HG03135 (cell line): ENCODE data around the gene TSFM.
"Not testable (repeated sequence)": the region's sequence is repeated elsewhere in the genome, so short reads cannot be mapped to it uniquely, and the experiment has no call there.

Experiments used
- ATAC-seq: cut with Tn5 transposase; IDR thresholded peaks from one replicate; pipeline ENCODE4 v1.9.1; 2021; ENCODE audit warnings: mild to moderate bottlenecking, moderate library complexity; ENCODE audit not compliant: unreplicated experiment

Gene TSFM

DNA sequence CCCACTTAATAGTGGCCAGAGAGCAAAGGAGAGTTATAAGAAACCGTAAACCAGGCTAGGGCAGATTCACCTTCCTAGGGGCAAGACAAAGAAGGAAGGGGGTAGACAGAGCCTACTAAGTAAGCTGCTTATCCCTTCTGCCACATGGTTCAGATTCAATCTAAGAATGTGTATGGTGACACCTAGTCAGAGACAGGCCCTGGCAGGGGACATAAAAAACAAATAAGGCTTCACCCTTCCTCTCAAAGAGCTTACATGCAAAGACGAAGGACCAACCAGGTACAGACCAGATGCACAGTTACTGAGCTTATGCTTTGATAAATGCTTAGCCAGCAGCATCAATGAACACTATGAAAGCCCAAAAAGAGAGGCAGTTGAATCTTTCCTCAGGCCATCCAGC lies 20.1 kb upstream of the TSFM start:
- ATAC-seq, result no peak

DNA sequence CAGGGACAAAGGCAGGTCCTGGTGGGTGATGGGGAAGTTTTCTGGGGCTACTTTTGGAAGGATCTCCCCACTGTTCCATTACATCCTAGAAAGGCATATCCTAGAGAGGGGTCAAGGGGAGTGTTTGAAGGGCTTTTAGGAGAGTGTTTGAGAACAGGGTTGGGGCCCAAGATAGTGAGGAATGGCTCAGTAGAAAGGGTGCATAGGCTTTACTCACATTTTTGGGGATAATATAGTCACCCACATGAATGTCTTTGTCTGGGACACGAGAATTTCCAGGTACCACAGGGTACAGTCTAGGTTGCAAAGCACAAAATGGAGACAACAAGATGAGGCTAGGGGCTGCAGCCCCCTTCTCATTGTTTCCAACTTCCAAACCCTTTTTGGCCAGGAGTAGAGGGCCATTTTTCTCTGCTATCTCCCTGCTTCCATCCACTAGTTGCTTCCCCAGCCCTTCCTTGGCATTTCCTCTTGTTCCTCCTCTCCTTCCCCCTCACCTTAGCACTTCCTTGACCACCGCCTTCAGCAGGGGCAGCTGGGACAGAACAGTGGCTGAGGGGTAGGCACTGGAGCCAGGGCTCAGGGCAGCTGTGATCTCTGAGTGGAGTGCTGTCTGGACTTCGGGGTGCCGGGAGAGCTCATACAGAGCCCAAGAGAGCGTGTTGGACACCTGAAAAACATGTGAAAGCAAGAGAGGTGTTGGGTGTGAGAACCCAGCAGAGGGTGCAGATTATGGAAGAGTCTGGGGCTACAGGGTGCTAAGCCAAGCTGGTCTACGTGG lies 18.5 kb upstream of the TSFM start:
- ATAC-seq, result no peak

DNA sequence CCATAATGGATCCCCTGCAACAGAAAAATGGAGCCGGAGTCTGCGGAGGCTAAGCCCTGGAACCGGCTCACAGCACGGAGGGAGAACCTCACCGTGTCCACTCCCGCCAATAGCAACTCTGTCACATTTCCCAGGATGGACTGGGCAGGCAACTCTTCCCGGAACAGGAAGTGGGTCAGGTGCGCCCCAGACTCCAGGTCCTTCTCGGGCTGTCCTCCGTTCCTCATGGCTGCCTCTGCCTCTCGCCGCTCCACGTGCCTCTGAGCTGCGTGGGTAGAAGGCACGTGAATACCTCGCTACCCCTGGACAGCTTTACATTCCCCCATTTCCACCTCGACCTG lies 18.0 kb upstream of the TSFM start:
- ATAC-seq, result no peak

DNA sequence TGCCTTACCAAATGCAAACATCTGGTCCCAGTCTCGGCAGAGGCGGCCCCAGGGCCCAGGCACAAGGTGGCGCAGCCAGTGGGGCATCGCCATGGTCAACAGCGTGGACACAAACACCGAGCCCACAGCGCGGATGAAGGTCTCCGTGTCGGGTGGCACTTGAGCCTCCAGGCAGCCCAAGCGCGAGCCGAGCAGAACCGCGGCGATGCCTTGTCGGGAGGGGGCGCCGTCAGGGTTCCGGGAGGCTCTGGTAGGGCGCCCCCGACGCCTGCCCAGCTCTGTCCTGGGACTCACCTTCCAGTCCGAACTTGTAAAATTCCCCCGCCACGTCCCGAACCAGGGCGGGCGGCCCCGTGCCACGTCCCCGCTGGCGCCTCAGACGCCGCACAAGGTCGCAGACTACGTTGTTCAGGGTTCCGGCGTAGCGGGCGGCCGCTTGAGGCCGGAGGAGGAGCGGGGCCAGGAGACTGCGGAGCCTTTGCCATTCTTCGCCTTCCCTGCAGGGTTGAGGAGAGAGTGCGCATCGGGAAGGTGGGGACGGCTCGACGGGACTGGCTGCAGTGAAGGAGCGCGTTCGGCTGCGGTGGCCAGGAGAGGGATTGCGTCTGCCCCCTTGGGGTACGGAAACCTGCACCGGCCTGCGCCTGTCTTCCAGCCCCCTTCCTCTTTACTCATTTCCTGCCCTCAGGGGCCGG lies 17.4 kb upstream of the TSFM start:
- ATAC-seq, result no peak

DNA sequence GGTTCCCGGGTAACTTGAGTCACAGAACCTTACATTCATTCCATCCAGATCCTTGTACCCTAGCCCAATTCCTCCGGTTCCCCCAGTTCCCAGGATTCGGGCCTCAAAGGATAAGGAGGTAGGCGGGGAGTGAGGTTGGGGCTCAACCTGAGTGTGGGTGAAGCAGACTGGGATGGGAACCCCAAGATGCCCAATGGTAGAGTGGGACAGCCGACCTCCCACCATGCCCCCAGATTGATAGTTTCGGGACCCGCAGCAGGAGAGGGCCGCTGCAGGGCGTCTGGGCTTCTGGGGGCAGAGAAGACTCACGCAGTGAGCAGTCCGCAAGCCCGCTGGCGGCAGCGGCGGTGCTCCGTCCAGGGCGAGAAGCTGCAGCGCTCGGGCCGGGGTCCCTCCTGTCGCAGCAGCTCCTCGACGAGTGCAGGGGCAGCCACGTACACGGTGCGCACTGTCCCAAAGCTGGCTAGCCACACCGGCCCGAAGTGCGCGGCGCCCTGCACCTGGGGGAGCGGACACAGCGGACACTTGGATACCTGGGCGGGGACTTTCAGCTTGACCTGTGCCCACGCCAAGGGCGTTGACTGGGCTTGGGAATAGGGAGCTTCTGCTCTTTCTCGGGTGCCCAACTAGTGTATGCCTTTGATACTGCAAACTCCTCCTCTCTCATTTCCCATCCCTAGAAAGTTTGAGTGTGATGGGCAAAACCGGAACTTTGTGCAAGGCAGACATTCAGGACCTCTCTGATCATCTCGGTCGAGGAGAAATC lies 16.7 kb upstream of the TSFM start:
- ATAC-seq, result no peak

DNA sequence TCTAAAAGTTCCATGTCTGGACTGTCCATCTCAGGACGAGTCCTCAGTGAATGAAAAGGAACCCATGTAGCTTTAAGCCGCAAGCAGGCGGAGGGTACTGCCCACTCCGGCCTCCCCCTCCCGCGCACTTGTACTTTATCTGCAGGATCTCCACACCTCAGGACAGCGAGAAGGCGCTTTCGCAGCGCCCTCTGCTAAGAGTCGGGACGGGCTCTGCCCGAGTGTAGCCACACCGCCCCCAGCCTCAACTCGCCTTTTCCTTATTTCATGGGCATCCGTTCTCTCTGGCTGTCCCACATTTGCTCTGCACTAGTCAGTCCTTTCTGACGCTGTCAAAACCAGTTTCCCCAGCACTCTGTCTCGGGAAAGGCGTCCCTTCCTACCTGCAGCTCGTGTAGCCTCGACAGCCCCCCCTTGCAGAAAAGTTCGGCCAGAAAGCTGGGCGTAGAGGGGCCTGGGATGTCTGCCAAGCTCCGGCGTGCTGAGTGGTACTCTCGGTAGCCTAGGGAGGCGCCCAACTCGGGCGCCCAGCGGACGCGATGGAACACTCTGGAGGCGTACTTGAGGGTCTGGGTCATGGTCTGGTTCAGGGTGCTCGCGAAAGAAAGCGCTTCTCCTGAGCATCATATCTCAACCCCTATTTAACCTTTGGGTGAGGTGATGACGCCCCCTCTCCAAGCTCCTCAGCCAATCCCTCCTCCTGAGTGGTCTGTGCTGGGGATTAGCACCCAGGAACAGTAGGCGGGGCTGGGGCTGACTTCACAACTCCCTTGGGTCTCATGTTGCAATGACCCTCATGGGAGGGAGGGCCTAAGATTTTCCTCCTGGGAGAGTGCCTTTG lies 15.9 kb upstream of the TSFM start, which contains the start of gene CYP27B1:
TSS of gene CYP27B1 (minus strand) at position 615 of the 841 bp plus-strand sequence. CDS start at position 578, 37 bp downstream.
- no peak for ATAC-seq

DNA sequence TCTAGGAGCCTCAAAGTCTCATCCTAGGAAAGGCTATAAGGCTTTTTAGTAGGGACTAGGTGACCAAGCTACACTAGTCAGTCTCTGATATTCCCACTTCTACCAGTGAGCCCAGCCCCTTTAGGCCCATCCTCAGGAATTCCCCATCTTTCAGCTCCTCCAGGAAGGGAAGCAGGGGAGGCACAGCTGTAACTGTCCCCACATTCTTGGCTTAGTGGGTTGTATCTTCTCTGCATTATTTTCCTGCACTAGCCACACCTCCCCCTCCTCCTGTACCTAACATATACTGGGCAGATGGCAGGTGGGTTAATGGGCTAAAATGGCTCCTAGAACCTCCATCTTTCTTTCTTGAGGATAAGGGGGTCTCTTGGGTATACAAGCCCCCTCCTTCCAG lies 15.3 kb upstream of the TSFM start:
- ATAC-seq, result no peak

DNA sequence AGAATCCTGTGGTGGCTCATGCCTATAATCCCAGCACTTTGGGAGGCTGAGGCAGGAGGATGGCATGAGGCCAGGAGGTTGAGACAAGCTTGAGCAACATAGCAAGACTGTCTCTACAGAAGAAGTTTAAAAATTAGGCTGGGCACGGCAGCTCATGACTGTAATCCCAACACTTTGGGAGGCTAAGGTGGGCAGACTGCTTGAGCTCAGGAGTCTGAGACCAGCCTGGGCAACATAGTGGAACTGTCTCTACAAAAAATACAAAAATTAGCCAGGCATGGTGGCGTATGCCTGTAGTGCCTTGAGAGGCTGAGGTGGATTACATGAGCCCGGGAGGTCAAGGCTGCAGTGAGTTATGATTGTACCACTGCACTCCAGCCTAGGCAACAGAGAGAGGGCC lies 14.7 kb upstream of the TSFM start:
- no peak for ATAC-seq

DNA sequence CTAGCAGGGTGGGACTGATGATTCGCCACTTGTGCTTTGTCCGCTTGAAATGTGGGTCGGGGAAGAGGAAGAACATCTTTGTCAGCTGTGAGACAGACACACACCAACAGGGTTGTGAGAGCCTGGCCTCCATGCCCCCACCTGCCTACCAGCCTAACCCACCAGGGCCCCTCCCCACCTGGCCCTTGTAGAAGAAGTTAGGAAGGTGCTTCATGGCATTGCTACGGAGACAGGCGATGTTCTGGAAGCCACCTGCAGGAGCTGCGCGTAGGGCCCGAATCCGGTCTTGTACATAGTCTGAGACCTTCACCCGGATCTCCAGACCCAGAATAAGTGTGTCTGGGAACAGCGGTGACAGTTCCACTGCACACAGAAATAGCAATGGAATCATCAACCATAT lies 13.0 kb upstream of the TSFM start:
- ATAC-seq, result no peak

DNA sequence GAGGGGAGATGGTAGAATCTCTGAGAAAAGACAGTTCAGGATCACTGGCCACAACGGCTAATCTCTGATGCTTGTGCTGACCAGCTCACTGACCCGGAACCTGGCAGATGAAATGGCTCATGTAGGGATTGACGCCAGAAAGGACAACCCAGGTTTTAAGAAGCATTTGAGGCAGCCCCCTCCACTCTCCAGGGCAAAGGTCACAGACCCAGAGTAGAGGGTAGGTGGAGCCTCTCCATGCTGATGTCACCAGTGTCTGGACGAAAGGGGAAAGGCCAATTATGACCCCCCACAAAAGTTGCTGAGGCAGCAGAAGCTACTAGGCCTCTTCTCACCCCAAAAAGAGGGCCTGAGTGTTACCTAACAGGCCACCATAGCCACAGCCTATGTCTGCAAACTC lies 11.9 kb upstream of the TSFM start:
- no peak for ATAC-seq

DNA sequence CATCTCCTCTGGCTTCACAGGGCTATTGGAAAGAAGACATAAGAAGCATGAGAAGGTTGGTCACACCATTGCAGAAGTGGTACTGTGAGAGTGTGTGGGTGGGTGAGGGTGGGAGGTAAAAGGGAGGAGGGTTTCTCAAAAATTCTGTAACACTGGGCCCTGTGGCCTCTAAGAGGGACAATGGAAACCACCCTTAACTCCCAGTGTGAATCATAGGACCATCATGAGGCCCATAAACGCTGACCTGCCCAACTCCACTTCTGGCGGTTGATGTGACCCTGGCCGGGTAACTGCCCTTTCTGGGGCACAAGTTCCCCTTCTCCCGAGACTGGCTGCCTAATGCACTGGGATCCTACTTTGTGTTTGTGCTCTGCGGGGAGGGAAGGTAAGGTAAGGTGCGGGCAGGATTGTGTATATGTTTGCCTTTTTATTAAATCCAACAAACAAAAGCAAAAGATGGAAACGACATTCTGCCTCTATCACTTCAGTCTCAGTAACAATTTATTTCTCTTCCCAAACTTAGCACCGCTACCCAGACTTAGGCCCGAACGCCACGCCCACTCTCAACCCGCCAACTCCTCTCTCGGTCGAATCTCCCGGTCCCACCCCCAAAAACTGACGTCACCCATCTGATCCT lies 11.2 kb upstream of the TSFM start:
- peak; percentile 80 for ATAC-seq

DNA sequence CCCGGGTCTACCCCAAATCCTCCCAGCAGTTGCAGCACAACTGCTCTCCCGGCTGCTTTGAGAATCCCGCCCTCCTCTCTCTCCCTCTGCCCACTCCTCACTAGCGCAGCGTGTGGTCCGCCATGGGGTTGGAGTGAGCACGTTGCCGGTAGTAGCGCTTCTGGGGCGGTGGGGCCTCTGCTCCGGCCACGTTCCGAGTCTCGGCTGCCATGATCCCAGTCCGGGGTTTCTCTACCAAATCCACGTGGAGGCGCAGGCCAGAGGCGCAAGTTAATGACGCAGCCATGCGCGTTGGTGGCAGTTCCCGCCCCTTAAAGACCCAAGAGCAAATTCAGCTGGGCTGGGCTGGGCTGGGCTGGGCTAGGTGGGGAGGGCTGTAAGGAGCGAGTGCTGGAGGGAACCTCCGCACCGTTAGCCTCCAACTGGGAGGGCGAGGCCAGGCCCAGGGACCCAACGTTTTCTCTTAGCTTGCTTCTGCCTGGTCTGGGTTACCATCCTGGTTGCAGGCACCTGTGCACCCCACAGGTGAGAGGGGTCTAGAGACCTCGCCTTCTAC lies 10.6 kb upstream of the TSFM start, which contains the start of gene METTL1:
TSS of gene METTL1 (minus strand) at position 233 of the 556 bp plus-strand sequence. CDS start at position 211, 22 bp downstream.
- ATAC-seq, result peak; percentile 77

DNA sequence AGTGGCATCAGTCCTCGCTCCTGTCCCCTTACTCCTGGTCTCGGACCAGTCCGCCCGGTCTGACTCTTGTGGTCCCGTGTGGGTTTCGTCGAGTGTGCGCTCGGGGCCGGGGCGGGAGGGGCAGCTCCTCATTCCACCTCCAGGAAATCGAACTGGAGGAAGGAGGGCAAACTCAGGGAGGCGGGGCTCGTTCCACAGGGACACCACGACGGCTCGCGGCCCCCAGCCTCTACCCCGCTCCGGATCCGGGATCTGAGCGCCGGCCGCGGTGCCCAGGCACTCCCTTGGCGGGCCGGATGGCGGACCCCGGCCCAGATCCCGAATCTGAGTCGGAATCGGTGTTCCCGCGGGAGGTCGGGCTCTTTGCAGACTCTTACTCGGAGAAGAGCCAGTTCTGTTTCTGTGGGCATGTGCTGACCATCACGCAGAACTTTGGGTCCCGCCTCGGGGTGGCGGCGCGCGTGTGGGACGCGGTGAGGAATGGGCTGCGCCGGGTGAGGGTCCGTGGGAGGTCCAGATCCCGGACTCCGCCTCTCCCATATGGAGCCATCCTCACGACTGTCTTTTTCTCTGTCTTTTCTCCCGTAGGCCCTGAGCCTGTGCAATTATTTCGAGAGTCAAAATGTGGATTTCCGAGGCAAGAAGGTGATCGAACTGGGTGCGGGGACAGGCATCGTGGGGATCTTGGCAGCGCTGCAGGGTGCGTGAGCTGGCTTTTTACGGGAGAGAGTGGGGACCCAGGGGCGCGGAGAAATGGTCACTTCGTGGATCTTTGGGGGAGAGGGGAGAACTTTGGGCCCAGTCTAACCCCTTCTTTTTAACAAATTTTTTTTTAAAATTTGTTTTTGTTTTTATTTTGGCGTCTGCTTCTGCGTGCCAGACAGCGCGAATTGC lies 9.9 kb upstream of the TSFM start, which contains the start of gene EEF1AKMT3:
TSS of gene EEF1AKMT3 (plus strand) at position 186 of the 894 bp plus-strand sequence. CDS start at position 297, 111 bp downstream.
- ATAC-seq, result peak; percentile 8

DNA sequence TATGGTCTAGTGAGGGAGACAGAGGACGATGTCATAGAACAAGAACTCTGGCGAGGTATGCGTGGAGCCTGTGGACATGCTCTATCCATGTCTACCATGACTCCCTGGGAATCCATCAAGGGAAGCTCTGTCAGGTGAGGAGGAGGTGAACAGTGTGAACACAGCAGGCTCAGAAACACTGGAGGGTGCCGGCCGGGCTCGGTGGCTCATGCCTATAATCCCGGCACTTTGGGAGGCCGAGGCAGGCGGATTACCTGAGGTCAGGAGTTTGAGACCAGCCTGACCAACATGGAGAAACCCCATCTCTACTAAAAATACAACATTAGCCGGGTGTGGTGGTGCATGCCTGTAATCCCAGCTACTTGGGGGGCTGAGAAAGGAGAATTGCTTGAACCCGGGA lies 8.0 kb upstream of the TSFM start:
- ATAC-seq, result not testable (repeated sequence)

DNA sequence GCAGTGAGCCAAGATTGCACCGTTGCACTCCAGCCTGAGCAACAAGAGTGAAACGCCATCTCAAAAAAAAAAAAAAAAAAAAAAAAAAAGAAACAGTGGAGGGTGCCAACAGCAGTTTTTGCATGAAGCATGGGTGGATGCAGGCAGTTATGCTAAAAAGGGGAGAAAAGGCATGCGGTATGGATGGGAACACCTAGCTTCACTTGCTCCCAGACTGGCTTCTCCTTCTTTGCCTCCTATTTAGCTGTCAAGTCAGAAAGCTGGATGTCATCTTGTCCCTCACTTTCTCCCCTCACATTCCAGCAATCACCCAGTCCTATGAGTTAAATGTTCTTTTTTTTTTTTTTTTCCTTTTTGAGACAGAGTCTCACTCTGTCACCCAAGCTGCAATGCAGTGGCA lies 7.5 kb upstream of the TSFM start:
- no peak for ATAC-seq

DNA sequence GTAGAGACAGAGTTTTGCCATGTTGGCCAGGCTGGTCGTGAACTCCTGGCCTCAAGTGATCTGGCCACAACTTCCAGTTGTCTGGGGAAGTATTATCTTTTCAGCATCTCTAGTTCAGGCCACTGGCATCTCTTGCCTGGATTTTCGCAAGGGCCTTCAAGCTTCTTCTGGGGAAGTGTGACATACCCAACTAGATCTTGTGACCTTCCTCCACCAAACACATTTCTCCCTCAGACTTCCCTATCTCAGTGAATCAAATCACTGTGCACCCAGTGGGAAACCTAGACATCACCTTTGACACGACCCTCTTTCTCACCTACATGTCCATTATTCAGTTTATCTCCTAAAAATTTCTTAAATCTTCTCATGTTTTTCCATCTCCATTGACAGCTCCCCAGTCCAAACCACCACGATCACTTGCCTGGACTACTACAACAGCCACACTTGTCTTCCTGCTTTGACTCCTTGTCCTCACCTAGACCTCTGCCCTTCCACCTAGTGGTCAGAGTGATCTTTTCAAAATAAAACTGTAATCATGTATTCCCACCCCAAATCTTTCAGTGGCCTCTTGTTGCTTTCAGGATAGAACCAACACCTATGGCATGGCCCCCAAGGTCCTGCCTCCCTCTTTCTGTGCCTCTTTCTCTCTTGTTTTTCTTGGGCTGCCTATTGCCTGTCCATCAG lies 6.9 kb upstream of the TSFM start:
- no peak for ATAC-seq

DNA sequence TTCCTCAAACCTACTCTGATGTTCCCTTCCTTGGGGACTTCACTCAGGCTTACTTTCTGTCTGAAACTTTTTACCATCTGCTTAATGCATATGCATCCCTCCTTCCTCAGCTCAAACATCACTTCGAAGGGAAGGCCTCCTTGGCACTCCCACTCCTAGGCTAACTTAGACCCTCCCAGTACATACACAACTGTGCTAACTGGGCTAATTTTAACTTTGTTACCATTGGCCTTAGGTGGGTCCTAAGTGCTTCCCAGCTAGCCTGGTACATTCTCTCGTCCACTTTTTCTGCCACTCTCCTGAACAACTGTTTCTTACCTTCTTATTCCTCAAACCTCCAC lies 6.4 kb upstream of the TSFM start:
- no peak for ATAC-seq

DNA sequence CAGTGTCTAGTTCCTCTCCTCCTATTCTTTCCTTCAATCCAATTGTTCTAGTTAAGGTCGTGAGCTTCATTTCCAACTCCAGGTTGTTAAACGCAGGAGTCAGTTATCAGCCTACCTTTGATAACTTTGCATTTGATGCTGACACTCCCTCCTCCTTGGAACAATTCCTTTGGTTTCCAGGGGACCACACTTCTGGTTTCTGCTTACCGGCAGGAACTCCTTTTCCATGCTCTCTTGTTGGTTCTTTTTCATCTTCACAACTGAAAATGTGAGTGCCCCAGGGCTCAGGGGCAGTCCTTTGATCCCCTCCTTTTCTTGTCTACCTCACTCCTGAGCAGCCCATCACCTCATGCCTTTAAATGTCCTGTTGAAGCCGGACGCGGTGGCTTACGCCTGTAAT lies 5.2 kb upstream of the TSFM start:
- no peak for ATAC-seq
